Measurements from ENCODE around the gene COG2. TPM values are rescaled to one million over a fixed set of nuclear protein-coding genes. Genes with fewer than 3 reads are reported as not detected.
A peak's percentile ranks its signal among the peaks of the same experiment; 100 is the strongest.

The COG2 gene
- total and polyA plus RNA-seq, 2 of the 13 experiments (the other 11 are each of a cell fraction or from before 2014, with no cell fraction given), result 16.8 to 36.3 TPM

DNA sequence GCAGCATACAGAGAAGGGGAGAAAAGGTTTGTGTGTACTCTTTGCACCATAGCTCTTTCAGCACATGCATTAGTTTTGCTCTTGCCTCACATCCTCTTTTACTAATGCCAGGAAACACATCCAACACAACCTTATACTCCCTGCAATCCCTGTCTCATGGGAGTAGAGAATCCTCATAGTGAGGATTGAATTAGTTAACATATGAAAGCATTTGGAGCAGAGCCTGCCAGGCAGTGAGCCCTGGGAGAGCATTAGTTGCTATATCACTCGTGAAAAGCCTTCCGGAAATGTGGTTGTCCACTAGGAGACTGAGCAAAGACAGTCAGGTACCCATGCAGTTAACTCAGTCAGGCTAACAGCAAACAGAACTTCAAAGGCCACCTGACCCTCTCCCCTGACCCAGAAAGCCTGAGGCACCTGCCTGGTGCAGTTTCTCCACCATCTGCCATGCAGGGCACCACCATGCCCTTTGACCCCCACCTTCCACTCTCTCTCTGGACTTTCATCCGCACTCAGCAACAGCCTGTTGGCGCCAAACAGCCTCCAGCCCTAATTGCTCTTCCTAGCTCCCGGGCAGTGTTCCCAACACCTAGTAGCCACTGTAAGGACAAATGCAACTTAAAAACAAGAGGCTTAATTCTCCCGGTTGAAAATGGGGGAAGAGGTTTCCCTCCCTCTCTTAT lies 86.6 kb downstream of the COG2 start (continued):
- TF ChIP-seq, protein P1, sequence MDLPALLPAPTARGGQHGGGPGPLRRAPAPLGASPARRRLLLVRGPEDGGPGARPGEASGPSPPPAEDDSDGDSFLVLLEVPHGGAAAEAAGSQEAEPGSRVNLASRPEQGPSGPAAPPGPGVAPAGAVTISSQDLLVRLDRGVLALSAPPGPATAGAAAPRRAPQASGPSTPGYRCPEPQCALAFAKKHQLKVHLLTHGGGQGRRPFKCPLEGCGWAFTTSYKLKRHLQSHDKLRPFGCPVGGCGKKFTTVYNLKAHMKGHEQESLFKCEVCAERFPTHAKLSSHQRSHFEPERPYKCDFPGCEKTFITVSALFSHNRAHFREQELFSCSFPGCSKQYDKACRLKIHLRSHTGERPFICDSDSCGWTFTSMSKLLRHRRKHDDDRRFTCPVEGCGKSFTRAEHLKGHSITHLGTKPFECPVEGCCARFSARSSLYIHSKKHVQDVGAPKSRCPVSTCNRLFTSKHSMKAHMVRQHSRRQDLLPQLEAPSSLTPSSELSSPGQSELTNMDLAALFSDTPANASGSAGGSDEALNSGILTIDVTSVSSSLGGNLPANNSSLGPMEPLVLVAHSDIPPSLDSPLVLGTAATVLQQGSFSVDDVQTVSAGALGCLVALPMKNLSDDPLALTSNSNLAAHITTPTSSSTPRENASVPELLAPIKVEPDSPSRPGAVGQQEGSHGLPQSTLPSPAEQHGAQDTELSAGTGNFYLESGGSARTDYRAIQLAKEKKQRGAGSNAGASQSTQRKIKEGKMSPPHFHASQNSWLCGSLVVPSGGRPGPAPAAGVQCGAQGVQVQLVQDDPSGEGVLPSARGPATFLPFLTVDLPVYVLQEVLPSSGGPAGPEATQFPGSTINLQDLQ (CRISPR knock-in tag; IDR thresholded peaks at IDR 0.05), result peak; percentile 55; the same call in 1 of the 2 replicates
- TF ChIP-seq SRSF4 (IDR thresholded peaks at IDR 0.05; ENCODE audit: low read depth, low read length, poor library complexity, severe bottlenecking) (no peak), KMT2A (CRISPR knock-in tag; IDR thresholded peaks at IDR 0.05) (peak; percentile 30; the same call in 1 of the 2 replicates), SIX4 (CRISPR knock-in tag; IDR thresholded peaks at IDR 0.05) (peak; percentile 92), ZNF33A (CRISPR knock-in tag; IDR thresholded peaks at IDR 0.05; ENCODE audit: borderline replicate concordance) (no peak), ZMAT3 (CRISPR knock-in tag; conservative IDR thresholded peaks at IDR 0.05) (peak; percentile 69), ZNF678 (CRISPR knock-in tag; IDR thresholded peaks at IDR 0.05) (no peak), ARID2 (CRISPR knock-in tag; IDR thresholded peaks at IDR 0.05; ENCODE audit: borderline replicate concordance) (no peak), ZNF510 (CRISPR knock-in tag; IDR thresholded peaks at IDR 0.05; ENCODE audit: low read depth) (0 out of 2 replicates have a peak, but pooled peaks have one; percentile 49), PLRG1 (conservative IDR thresholded peaks at IDR 0.05) (no peak), ZNF816 (CRISPR knock-in tag; IDR thresholded peaks at IDR 0.05; ENCODE audit: borderline replicate concordance) (no peak), ZNF772 (CRISPR knock-in tag; IDR thresholded peaks at IDR 0.05) (peak; percentile 90), POLR2A (IDR thresholded peaks at IDR 0.05; ENCODE audit: insufficient read depth in 1 of 2, low read depth in 2 of 2, low read length in 2 of 2) (peak in 1 of 2 experiments; percentile 60; a peak in 2 of 4 replicates), JUN (CRISPR knock-in tag; IDR thresholded peaks at IDR 0.05) (peak; percentile 59; the same call in 1 of the 2 replicates), HDAC1 (CRISPR knock-in tag; IDR thresholded peaks at IDR 0.05) (peak; percentile 89), TGIF2 (CRISPR knock-in tag; IDR thresholded peaks at IDR 0.05) (no peak), MED13 (CRISPR knock-in tag; IDR thresholded peaks at IDR 0.05) (peak; percentile 90), PRMT3 (CRISPR knock-in tag; IDR thresholded peaks at IDR 0.05; ENCODE audit: borderline replicate concordance, low read depth) (no peak)
- TF ChIP-seq, protein P2, sequence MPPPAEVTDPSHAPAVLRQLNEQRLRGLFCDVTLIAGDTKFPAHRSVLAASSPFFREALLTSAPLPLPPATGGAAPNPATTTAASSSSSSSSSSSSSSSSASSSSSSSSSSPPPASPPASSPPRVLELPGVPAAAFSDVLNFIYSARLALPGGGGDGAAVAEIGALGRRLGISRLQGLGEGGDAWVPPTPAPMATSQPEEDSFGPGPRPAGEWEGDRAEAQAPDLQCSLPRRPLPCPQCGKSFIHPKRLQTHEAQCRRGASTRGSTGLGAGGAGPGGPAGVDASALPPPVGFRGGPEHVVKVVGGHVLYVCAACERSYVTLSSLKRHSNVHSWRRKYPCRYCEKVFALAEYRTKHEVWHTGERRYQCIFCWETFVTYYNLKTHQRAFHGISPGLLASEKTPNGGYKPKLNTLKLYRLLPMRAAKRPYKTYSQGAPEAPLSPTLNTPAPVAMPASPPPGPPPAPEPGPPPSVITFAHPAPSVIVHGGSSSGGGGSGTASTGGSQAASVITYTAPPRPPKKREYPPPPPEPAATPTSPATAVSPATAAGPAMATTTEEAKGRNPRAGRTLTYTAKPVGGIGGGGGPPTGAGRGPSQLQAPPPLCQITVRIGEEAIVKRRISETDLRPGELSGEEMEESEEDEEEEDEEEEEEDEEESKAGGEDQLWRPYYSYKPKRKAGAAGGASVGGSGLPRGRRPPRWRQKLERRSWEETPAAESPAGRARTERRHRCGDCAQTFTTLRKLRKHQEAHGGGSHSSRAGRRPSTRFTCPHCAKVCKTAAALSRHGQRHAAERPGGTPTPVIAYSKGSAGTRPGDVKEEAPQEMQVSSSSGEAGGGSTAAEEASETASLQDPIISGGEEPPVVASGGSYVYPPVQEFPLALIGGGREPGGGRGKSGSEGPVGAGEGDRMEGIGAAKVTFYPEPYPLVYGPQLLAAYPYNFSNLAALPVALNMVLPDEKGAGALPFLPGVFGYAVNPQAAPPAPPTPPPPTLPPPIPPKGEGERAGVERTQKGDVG (CRISPR knock-in tag; IDR thresholded peaks at IDR 0.05; ENCODE audit: borderline replicate concordance), result no peak; the same call in 1 of the 2 replicates
- TF ChIP-seq, protein P3, sequence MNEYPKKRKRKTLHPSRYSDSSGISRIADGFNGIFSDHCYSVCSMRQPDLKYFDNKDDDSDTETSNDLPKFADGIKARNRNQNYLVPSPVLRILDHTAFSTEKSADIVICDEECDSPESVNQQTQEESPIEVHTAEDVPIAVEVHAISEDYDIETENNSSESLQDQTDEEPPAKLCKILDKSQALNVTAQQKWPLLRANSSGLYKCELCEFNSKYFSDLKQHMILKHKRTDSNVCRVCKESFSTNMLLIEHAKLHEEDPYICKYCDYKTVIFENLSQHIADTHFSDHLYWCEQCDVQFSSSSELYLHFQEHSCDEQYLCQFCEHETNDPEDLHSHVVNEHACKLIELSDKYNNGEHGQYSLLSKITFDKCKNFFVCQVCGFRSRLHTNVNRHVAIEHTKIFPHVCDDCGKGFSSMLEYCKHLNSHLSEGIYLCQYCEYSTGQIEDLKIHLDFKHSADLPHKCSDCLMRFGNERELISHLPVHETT (CRISPR knock-in tag; conservative IDR thresholded peaks at IDR 0.05), result no peak
- TF ChIP-seq, protein P4, sequence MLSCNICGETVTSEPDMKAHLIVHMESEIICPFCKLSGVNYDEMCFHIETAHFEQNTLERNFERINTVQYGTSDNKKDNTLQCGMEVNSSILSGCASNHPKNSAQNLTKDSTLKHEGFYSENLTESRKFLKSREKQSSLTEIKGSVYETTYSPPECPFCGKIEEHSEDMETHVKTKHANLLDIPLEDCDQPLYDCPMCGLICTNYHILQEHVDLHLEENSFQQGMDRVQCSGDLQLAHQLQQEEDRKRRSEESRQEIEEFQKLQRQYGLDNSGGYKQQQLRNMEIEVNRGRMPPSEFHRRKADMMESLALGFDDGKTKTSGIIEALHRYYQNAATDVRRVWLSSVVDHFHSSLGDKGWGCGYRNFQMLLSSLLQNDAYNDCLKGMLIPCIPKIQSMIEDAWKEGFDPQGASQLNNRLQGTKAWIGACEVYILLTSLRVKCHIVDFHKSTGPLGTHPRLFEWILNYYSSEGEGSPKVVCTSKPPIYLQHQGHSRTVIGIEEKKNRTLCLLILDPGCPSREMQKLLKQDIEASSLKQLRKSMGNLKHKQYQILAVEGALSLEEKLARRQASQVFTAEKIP (CRISPR knock-in tag; IDR thresholded peaks at IDR 0.05; ENCODE audit: borderline replicate concordance), result no peak
